Vagina (tissue), 2 donors: ENCODE results near the gene DOLPP1.

Source experiments
- POLR2A ChIP-seq, 2 donors: fragments of 450-650 bp; IDR thresholded peaks; one replicate each; pipeline ENCODE4 v1.6.1; 2017; ENCODE audit warnings: antibody characterized with exemption in 2 of 2, mild to moderate bottlenecking in 2 of 2, moderate library complexity in 2 of 2
- POLR2AphosphoS5 ChIP-seq, 2 donors: sonication (generic); formaldehyde crosslinking; IDR thresholded peaks; one replicate each; pipeline ENCODE4 v1.9.0; 2017; ENCODE audit warnings: antibody characterized with exemption in 2 of 2, mild to moderate bottlenecking in 2 of 2, low read depth in 1 of 2; ENCODE audit not compliant: insufficient read depth in 1 of 2
- TF ChIP-seq, protein P1 (sequence below), 3 experiments: fragments of 450-650 bp in 2 of 3; fragments of 200-600 bp in 1 of 3; sonication (generic) in 1 of 3; IDR thresholded peaks; one replicate each; pipeline ENCODE4 v1.5.1; 2017 to 2019; ENCODE audit warnings: antibody characterized with exemption in 3 of 3, mild to moderate bottlenecking in 2 of 3, moderate library complexity in 2 of 3

DNA sequence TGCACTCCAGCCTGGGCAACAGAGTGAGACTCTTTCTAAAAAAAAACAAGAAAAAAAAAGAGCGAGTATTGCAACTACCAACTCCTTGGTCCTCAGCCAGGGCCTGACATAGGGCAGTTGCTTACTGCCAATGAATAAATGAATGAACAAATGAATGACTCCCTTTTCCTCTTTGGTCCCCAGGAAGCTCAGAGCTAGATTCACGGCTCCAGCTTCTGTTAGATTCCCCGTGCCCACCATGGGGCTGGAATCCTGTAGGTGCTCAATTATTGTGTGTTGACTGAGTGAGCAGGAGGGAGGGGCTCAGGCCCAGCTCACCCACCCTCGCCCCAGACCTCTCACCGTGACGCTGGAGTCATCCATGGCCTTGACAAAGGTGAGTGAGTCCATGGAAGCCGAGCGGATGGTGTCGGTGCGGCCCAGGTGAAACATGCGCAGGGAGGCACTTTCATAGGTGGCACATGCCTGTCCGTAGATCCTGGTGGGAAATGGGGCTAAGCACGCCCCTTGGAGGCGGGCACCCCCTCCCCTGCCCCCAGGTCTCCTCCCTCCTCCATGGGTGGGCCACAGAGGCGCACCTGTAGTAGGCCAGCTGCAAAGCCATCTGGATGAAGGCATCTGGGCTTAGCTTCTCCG is 16.9 kb downstream of the DOLPP1 start:
- TF ChIP-seq, protein P1, sequence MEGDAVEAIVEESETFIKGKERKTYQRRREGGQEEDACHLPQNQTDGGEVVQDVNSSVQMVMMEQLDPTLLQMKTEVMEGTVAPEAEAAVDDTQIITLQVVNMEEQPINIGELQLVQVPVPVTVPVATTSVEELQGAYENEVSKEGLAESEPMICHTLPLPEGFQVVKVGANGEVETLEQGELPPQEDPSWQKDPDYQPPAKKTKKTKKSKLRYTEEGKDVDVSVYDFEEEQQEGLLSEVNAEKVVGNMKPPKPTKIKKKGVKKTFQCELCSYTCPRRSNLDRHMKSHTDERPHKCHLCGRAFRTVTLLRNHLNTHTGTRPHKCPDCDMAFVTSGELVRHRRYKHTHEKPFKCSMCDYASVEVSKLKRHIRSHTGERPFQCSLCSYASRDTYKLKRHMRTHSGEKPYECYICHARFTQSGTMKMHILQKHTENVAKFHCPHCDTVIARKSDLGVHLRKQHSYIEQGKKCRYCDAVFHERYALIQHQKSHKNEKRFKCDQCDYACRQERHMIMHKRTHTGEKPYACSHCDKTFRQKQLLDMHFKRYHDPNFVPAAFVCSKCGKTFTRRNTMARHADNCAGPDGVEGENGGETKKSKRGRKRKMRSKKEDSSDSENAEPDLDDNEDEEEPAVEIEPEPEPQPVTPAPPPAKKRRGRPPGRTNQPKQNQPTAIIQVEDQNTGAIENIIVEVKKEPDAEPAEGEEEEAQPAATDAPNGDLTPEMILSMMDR (IDR thresholded peaks at IDR 0.05) = no peak
- TF ChIP-seq POLR2A (IDR thresholded peaks at IDR 0.05) (no peak), POLR2AphosphoS5 (IDR thresholded peaks at IDR 0.05; ENCODE audit: insufficient read depth in 1 of 2, low read depth in 1 of 2) (no peak)
